WTC11 (cell line): ENCODE data around the gene LMF1. TPM values are rescaled to one million over a fixed set of nuclear protein-coding genes. Genes with fewer than 3 reads are reported as not detected.

Experiments
- ATAC-seq: fragments of 200-7000 bp; cut with Tn5 transposase; 2 replicates; pipeline ENCODE4 v1.10.0; 2021; ENCODE audit warnings: mild to moderate bottlenecking, moderate library complexity
- CTCF ChIA-PET: fragments of 300-600 bp; sonication (Branson Sonifier 250); formaldehyde crosslinking; loops from one replicate; lab custom pipeline; 2021; ENCODE audit warnings: antibody characterized with exemption; lab: Charles Lee
- POLR2A ChIA-PET: fragments of 350-600 bp; sonication (Branson Sonifier 250); formaldehyde crosslinking; loops from one replicate; lab custom pipeline; 2021; ENCODE audit warnings: antibody characterized with exemption; lab: Charles Lee
- DNase-seq: peaks from one replicate; pipeline ENCODE4 v3.0.0; 2021; ENCODE audit warnings: low spot score
- H3K27ac Mint-ChIP-seq: 2 replicates; pipeline ENCODE4 v1.8.0; 2021; ENCODE audit warnings: mixed read lengths
- H3K27me3 Mint-ChIP-seq: 2 replicates; pipeline ENCODE4 v1.8.0; 2021; ENCODE audit warnings: low read depth, mild to moderate bottlenecking, moderate library complexity, mixed read lengths
- H3K36me3 Mint-ChIP-seq: 2 replicates; pipeline ENCODE4 v1.8.0; 2021; ENCODE audit warnings: mixed read lengths
- H3K4me1 Mint-ChIP-seq: 2 replicates; pipeline ENCODE4 v1.8.0; 2022; ENCODE audit warnings: mixed read lengths
- H3K4me3 Mint-ChIP-seq: 2 replicates; pipeline ENCODE4 v1.8.0; 2021; ENCODE audit warnings: mild to moderate bottlenecking, moderate library complexity, mixed read lengths
- H3K9me3 Mint-ChIP-seq: 2 replicates; pipeline ENCODE4 v1.8.0; 2021; ENCODE audit warnings: mixed read lengths
- CREM ChIP-seq: sonication (generic); formaldehyde crosslinking; IDR thresholded peaks from 2 replicates; pipeline ENCODE4 v1.8.1; 2022; ENCODE audit warnings: mild to moderate bottlenecking, missing genetic modification reagents, moderate library complexity
- E2F5 ChIP-seq: sonication (generic); formaldehyde crosslinking; IDR thresholded peaks from 2 replicates; pipeline ENCODE4 v1.8.1; 2022; ENCODE audit warnings: mild to moderate bottlenecking, moderate library complexity, missing genetic modification reagents
- FOXP1 ChIP-seq: sonication (generic); formaldehyde crosslinking; IDR thresholded peaks from 2 replicates; pipeline ENCODE4 v1.8.0; 2022; ENCODE audit warnings: missing genetic modification reagents, mild to moderate bottlenecking, moderate library complexity, borderline replicate concordance
- GTF2I ChIP-seq: fragments of 250-450 bp; sonication (Bioruptor Pico); conservative IDR thresholded peaks from 2 replicates; pipeline ENCODE4 v1.4.0; 2021; ENCODE audit warnings: mild to moderate bottlenecking
- IRF1 ChIP-seq: sonication (generic); formaldehyde crosslinking; IDR thresholded peaks from 2 replicates; pipeline ENCODE4 v1.8.0; 2023; ENCODE audit warnings: missing genetic modification reagents
- NFYB ChIP-seq: sonication (generic); formaldehyde crosslinking; conservative IDR thresholded peaks from 2 replicates; pipeline ENCODE4 v1.8.0; 2022; ENCODE audit warnings: low read depth, missing genetic modification reagents
- NR1H2 ChIP-seq: sonication (generic); formaldehyde crosslinking; IDR thresholded peaks from 2 replicates; pipeline ENCODE4 v1.9.0; 2021; ENCODE audit warnings: mild to moderate bottlenecking, moderate library complexity, missing genetic modification reagents
- NR3C1 ChIP-seq: sonication (generic); formaldehyde crosslinking; conservative IDR thresholded peaks from 2 replicates; pipeline ENCODE4 v1.8.1; 2023; ENCODE audit warnings: low read depth, mild to moderate bottlenecking, missing genetic modification reagents
- RORB ChIP-seq: fragments of 250-450 bp; sonication (Bioruptor Pico); IDR thresholded peaks from 2 replicates; pipeline ENCODE4 v1.9.0; 2021; ENCODE audit warnings: mild to moderate bottlenecking
- SMAD4 ChIP-seq: sonication (generic); formaldehyde crosslinking; IDR thresholded peaks from 2 replicates; pipeline ENCODE4 v1.8.0; 2022; ENCODE audit warnings: mild to moderate bottlenecking, missing genetic modification reagents
- TCF7 ChIP-seq: sonication (generic); formaldehyde crosslinking; IDR thresholded peaks from 2 replicates; pipeline ENCODE4 v1.8.0; 2022; ENCODE audit warnings: mild to moderate bottlenecking, low read depth, missing genetic modification reagents, moderate library complexity
- TEAD1 ChIP-seq: sonication (generic); formaldehyde crosslinking; IDR thresholded peaks from 2 replicates; pipeline ENCODE4 v1.8.0; 2022; ENCODE audit warnings: mild to moderate bottlenecking, missing genetic modification reagents
- TEAD4 ChIP-seq: sonication (generic); formaldehyde crosslinking; IDR thresholded peaks from 2 replicates; pipeline ENCODE4 v1.8.0; 2022; ENCODE audit warnings: mild to moderate bottlenecking, missing genetic modification reagents
- TP53 ChIP-seq: sonication (generic); formaldehyde crosslinking; IDR thresholded peaks from 2 replicates; pipeline ENCODE4 v1.8.1; 2023; ENCODE audit warnings: mild to moderate bottlenecking, missing genetic modification reagents
- ZBTB21 ChIP-seq: sonication (generic); formaldehyde crosslinking; IDR thresholded peaks from 2 replicates; pipeline ENCODE4 v1.8.1; 2023; ENCODE audit warnings: mild to moderate bottlenecking, missing genetic modification reagents, borderline replicate concordance
- ZBTB43 ChIP-seq: sonication (generic); formaldehyde crosslinking; IDR thresholded peaks from 2 replicates; pipeline ENCODE4 v1.8.1; 2023; ENCODE audit warnings: mild to moderate bottlenecking, missing genetic modification reagents
- ZNF121 ChIP-seq: sonication (generic); formaldehyde crosslinking; IDR thresholded peaks from 2 replicates; pipeline ENCODE4 v1.8.0; 2023; ENCODE audit warnings: missing genetic modification reagents
- ZNF263 ChIP-seq: sonication (generic); formaldehyde crosslinking; IDR thresholded peaks from 2 replicates; pipeline ENCODE4 v1.8.1; 2022; ENCODE audit warnings: low read depth, mild to moderate bottlenecking, moderate library complexity, missing genetic modification reagents
- total RNA-seq: library from RNA; stranded (reverse); gene quantifications from 3 replicates; pipeline ENCODE4 v1.2.3, GENCODE V29; 2021
- TF ChIP-seq, protein P1 (sequence below): fragments of 200-600 bp; IDR thresholded peaks from 2 replicates; pipeline ENCODE4 v1.8.0; 2022; ENCODE audit warnings: antibody characterized with exemption
- TF ChIP-seq, protein P2 (sequence below): sonication (generic); formaldehyde crosslinking; IDR thresholded peaks from 2 replicates; pipeline ENCODE4 v1.8.0; 2022; ENCODE audit warnings: missing genetic modification reagents

The LMF1 gene
- total RNA-seq, 1 experiment from 2014 or later = 10.5 TPM

- ATAC-seq (no peak), DNase-seq (no peak)
- Mint-ChIP-seq H3K27me3 (peaks cover 11% of the 10 kb centered on the region), H3K9me3 (peaks cover 17% of the 10 kb centered on the region), H3K4me3 (no peak overlapping the region), H3K36me3 (peaks cover 9% of the 10 kb centered on the region), H3K27ac (no peak overlapping the region), H3K4me1 (no peaks in the 10 kb centered on the region)
- POLR2A ChIA-PET = no interaction called here
- TF ChIP-seq NR3C1 (CRISPR knock-in tag) (no peak), FOXP1 (no peak), NR1H2 (CRISPR knock-in tag) (no peak), NFYB (CRISPR knock-in tag) (no peak), TEAD4 (CRISPR knock-in tag) (no peak)
- CTCF ChIA-PET = no interaction called here
These were observed 138.0 kb downstream of the LMF1 start for GRCh38 chr16:832652-833336.

DNA sequence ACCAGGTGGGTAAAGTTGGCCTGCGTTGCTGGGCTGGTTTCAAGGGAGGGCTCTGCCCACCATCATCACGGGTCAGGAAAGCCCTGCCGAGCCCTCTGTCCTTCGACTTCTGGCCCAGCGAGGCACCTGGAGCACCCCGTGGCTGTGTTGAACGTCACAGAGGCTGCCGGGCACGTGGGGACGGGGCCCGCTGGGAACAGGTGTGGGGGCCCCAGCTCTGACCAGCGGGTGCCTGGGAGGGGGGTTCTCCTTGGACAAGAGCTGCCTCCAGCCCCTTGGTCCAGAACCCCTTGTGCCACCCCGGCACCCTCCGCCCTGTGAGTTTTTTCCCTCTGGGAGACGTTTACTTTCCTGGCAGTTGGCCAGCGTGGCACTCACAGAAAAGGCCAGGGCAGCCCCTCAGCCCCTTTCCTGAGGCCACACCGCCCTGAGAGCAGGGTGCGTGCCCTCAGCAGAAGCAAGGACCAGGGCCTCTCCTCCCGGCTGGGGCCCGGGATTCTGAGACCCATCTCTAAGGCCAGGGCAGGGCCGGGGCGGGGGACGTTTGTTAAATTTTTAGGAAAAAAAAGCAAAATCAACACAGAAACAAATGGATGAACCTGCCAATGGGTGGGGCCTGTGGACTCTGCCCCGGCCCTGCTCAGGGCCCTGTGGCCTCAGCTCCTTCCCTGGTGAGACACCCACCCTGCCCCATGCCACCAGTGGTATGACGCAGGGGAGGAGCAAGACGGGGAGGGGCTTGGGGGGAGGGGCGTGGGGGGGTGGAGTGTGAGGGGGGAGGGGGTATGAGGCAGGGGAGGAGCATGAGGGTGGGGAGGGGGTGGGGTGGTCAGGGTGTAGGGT, 139.0 kb downstream of the LMF1 start:
- POLR2A ChIA-PET = no interaction called here
- peaks cover 7% of the 10 kb centered on the region for H3K36me3 Mint-ChIP-seq
- peaks cover 7% of the 10 kb centered on the region for H3K27me3 Mint-ChIP-seq
- no peaks in the 10 kb centered on the region for H3K4me1 Mint-ChIP-seq
- ATAC-seq = no peak
- CTCF ChIA-PET = interaction anchor here (0.6 kb wide), 1 partner anchor 225 kb away, joined by 3 read pairs; no protein-coding TSS in a partner anchor
- no peak overlapping the region for H3K4me3 Mint-ChIP-seq
- H3K27ac Mint-ChIP-seq = no peak overlapping the region
- DNase-seq = no peak
- H3K9me3 Mint-ChIP-seq = peaks cover 14% of the 10 kb centered on the region
- TF ChIP-seq FOXP1 (no peak), TCF7 (CRISPR knock-in tag) (no peak), IRF1 (CRISPR knock-in tag) (no peak), CREM (no peak)
- TF ChIP-seq, protein P1, sequence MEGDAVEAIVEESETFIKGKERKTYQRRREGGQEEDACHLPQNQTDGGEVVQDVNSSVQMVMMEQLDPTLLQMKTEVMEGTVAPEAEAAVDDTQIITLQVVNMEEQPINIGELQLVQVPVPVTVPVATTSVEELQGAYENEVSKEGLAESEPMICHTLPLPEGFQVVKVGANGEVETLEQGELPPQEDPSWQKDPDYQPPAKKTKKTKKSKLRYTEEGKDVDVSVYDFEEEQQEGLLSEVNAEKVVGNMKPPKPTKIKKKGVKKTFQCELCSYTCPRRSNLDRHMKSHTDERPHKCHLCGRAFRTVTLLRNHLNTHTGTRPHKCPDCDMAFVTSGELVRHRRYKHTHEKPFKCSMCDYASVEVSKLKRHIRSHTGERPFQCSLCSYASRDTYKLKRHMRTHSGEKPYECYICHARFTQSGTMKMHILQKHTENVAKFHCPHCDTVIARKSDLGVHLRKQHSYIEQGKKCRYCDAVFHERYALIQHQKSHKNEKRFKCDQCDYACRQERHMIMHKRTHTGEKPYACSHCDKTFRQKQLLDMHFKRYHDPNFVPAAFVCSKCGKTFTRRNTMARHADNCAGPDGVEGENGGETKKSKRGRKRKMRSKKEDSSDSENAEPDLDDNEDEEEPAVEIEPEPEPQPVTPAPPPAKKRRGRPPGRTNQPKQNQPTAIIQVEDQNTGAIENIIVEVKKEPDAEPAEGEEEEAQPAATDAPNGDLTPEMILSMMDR = no peak

- ATAC-seq = peak; percentile 38; the same call in 1 of the 2 replicates
- no peaks in the 10 kb centered on the region for H3K36me3 Mint-ChIP-seq
- CTCF ChIA-PET = interaction anchor here (0.6 kb wide), 1 partner anchor 16 kb away, joined by 3 read pairs; no protein-coding TSS in a partner anchor
- H3K4me3 Mint-ChIP-seq = no peak overlapping the region
- no peak for TF ChIP-seq ZBTB21 (CRISPR knock-in tag)
- TF ChIP-seq TEAD1 (CRISPR knock-in tag) = no peak
- TF ChIP-seq SMAD4 (CRISPR knock-in tag) = no peak
- no peak for TF ChIP-seq GTF2I
- no peak for TF ChIP-seq ZBTB43 (CRISPR knock-in tag)
- no peak for TF ChIP-seq RORB (CRISPR knock-in tag)
- no peak for TF ChIP-seq TP53 (CRISPR knock-in tag)
- no peak for TF ChIP-seq ZNF121
- TF ChIP-seq E2F5 (CRISPR knock-in tag) = no peak
- TF ChIP-seq ZNF263 (CRISPR knock-in tag) = no peak
- TF ChIP-seq, protein P2, sequence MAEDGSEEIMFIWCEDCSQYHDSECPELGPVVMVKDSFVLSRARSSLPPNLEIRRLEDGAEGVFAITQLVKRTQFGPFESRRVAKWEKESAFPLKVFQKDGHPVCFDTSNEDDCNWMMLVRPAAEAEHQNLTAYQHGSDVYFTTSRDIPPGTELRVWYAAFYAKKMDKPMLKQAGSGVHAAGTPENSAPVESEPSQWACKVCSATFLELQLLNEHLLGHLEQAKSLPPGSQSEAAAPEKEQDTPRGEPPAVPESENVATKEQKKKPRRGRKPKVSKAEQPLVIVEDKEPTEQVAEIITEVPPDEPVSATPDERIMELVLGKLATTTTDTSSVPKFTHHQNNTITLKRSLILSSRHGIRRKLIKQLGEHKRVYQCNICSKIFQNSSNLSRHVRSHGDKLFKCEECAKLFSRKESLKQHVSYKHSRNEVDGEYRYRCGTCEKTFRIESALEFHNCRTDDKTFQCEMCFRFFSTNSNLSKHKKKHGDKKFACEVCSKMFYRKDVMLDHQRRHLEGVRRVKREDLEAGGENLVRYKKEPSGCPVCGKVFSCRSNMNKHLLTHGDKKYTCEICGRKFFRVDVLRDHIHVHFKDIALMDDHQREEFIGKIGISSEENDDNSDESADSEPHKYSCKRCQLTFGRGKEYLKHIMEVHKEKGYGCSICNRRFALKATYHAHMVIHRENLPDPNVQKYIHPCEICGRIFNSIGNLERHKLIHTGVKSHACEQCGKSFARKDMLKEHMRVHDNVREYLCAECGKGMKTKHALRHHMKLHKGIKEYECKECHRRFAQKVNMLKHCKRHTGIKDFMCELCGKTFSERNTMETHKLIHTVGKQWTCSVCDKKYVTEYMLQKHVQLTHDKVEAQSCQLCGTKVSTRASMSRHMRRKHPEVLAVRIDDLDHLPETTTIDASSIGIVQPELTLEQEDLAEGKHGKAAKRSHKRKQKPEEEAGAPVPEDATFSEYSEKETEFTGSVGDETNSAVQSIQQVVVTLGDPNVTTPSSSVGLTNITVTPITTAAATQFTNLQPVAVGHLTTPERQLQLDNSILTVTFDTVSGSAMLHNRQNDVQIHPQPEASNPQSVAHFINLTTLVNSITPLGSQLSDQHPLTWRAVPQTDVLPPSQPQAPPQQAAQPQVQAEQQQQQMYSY (CRISPR knock-in tag) = no peak
- TF ChIP-seq CREM = no peak
- TF ChIP-seq, all 79 proteins: peak for 0
- no peak for DNase-seq
- POLR2A ChIA-PET = no interaction called here
- Mint-ChIP-seq H3K9me3 (peaks cover 6% of the 10 kb centered on the region; the same call in 1 of the 2 replicates), H3K27ac (no peak overlapping the region), H3K27me3 (no peaks in the 10 kb centered on the region; the same call in 1 of the 2 replicates), H3K4me1 (no peaks in the 10 kb centered on the region)
These were observed 139.8 kb downstream of the LMF1 start for GRCh38 chr16:830871-831570.
